Measurements from ENCODE around the gene TMEM117.

- no peak for TF ChIP-seq CTCF (IDR thresholded peaks at IDR 0.05)
- TF ChIP-seq POLR2A (IDR thresholded peaks at IDR 0.05): no peak
Measured at GRCh38 chr12:44436756-44437155, 600.9 kb downstream of the TMEM117 start.

Measured in esophagus squamous epithelium (tissue), 4 donors.